H9 (cell line): ENCODE data around the gene ERC2. TPM values are rescaled to one million over a fixed set of nuclear protein-coding genes. Genes with fewer than 3 reads are reported as not detected.

ENCODE experiments used
- DNase-seq: peaks from one replicate; pipeline ENCODE4 v3.0.0-alpha.2; 2017
- H2AFZ ChIP-seq: one replicate; pipeline ENCODE4 v1.6.1; 2013; ENCODE audit warnings: mild to moderate bottlenecking, low read length, control low read depth, moderate library complexity
- H2AK5ac ChIP-seq: 2 replicates; pipeline ENCODE4 v1.6.1; 2013; ENCODE audit warnings: low read length, control low read depth, mixed read lengths; ENCODE audit not compliant: insufficient read length
- H2BK120ac ChIP-seq: one replicate; pipeline ENCODE4 v1.6.1; 2013; ENCODE audit warnings: low read depth, mild to moderate bottlenecking, low read length, control low read depth, inconsistent platforms; ENCODE audit not compliant: poor library complexity, severe bottlenecking
- H2BK12ac ChIP-seq: 2 replicates; pipeline ENCODE4 v1.6.1; 2013; ENCODE audit warnings: low read length, control low read depth, mixed read lengths, low read depth; ENCODE audit not compliant: insufficient read length
- H2BK15ac ChIP-seq: 2 replicates; pipeline ENCODE4 v1.6.1; 2013; ENCODE audit warnings: low read depth, low read length, control low read depth
- H2BK20ac ChIP-seq: one replicate; pipeline ENCODE4 v1.6.1; 2013; ENCODE audit warnings: low read depth, mild to moderate bottlenecking, low read length, control low read depth, inconsistent platforms; ENCODE audit not compliant: poor library complexity, severe bottlenecking
- H2BK5ac ChIP-seq: 2 replicates; pipeline ENCODE4 v1.6.1; 2013; ENCODE audit warnings: low read length, control low read depth, mixed read lengths; ENCODE audit not compliant: insufficient read length
- H3K14ac ChIP-seq: 2 replicates; pipeline ENCODE4 v1.6.1; 2013; ENCODE audit warnings: low read length, control low read depth; ENCODE audit not compliant: insufficient read depth
- H3K18ac ChIP-seq: 2 replicates; pipeline ENCODE4 v1.6.1; 2013; ENCODE audit warnings: low read depth, mild to moderate bottlenecking, mixed read lengths, low read length, control low read depth; ENCODE audit not compliant: insufficient read length
- H3K23ac ChIP-seq: 2 replicates; pipeline ENCODE4 v1.6.1; 2013; ENCODE audit warnings: low read length, control low read depth, mixed read lengths, low read depth; ENCODE audit not compliant: insufficient read length
- H3K23me2 ChIP-seq: 2 replicates; pipeline ENCODE4 v1.6.1; 2013; ENCODE audit warnings: low read depth, mild to moderate bottlenecking, mixed read lengths, low read length, control low read depth; ENCODE audit not compliant: insufficient read length, poor library complexity, severe bottlenecking
- H3K27ac ChIP-seq: 2 replicates; pipeline ENCODE4 v1.5.1; 2013; ENCODE audit warnings: low read length, control low read depth, mixed read lengths, low read depth; ENCODE audit not compliant: insufficient read length
- H3K27me3 ChIP-seq: 2 replicates; pipeline ENCODE4 v1.6.1; 2013; ENCODE audit warnings: low read length, control low read depth, inconsistent platforms; ENCODE audit not compliant: insufficient read depth
- H3K4ac ChIP-seq: 2 replicates; pipeline ENCODE4 v1.6.1; 2013; ENCODE audit warnings: low read depth, mild to moderate bottlenecking, control low read depth, inconsistent platforms, low read length, moderate library complexity
- H3K4me1 ChIP-seq: 2 replicates; pipeline ENCODE4 v1.6.1; 2013; ENCODE audit warnings: low read length, control low read depth, inconsistent platforms; ENCODE audit not compliant: insufficient read depth
- H3K4me2 ChIP-seq: 2 replicates; pipeline ENCODE4 v1.6.1; 2013; ENCODE audit warnings: low read length, control low read depth, mixed read lengths; ENCODE audit not compliant: insufficient read length, insufficient read depth
- H3K56ac ChIP-seq: 2 replicates; pipeline ENCODE4 v1.6.1; 2013; ENCODE audit warnings: low read depth, mild to moderate bottlenecking, mixed read lengths, low read length, control low read depth; ENCODE audit not compliant: insufficient read length
- H3K79me1 ChIP-seq: 2 replicates; pipeline ENCODE4 v1.6.1; 2013; ENCODE audit warnings: low read depth, mild to moderate bottlenecking, moderate library complexity, low read length, control low read depth, inconsistent platforms; ENCODE audit not compliant: insufficient read depth, poor library complexity, severe bottlenecking
- H3K79me2 ChIP-seq: 2 replicates; pipeline ENCODE4 v1.6.1; 2013; ENCODE audit warnings: low read length, control low read depth, inconsistent platforms; ENCODE audit not compliant: insufficient read depth
- H3K9ac ChIP-seq: 2 replicates; pipeline ENCODE4 v1.6.1; 2013; ENCODE audit warnings: low read length, control low read depth, mixed read lengths; ENCODE audit not compliant: insufficient read length; ENCODE audit errors: extremely low read depth
- H3K9me3 ChIP-seq: one replicate; pipeline ENCODE4 v1.6.1; 2013; ENCODE audit warnings: low read depth, low read length, inconsistent platforms; ENCODE audit not compliant: control insufficient read depth
- H3T11ph ChIP-seq: one replicate; pipeline ENCODE4 v1.6.1; 2013; ENCODE audit warnings: mild to moderate bottlenecking, low read length, control low read depth, inconsistent platforms
- H4K20me1 ChIP-seq: one replicate; pipeline ENCODE4 v1.6.1; 2013; ENCODE audit not compliant: control insufficient read depth, insufficient read length, insufficient read depth
- H4K5ac ChIP-seq: 2 replicates; pipeline ENCODE4 v1.6.1; 2013; ENCODE audit warnings: low read depth, mild to moderate bottlenecking, mixed read lengths, low read length, control low read depth; ENCODE audit not compliant: insufficient read length
- H4K8ac ChIP-seq: replicated peaks from 2 replicates; pipeline ENCODE4 v1.6.1; 2013; ENCODE audit warnings: low read length, control low read depth, mixed read lengths, low read depth; ENCODE audit not compliant: insufficient read length
- H4K91ac ChIP-seq: 2 replicates; pipeline ENCODE4 v1.6.1; 2013; ENCODE audit warnings: low read depth, mild to moderate bottlenecking, moderate library complexity, mixed read lengths, low read length, control low read depth; ENCODE audit not compliant: insufficient read length
- H3K27ac Mint-ChIP-seq, 3 experiments: 2 replicates in 2 of 3; 3 replicates in 1 of 3; pipeline ENCODE4 v1.8.0; 2020 to 2021; ENCODE audit warnings: mixed read lengths in 3 of 3, mild to moderate bottlenecking in 1 of 3, moderate library complexity in 1 of 3
- H3K27me3 Mint-ChIP-seq: 2 replicates; pipeline ENCODE4 v1.8.0; 2021; ENCODE audit warnings: low read depth, mild to moderate bottlenecking, moderate library complexity, mixed read lengths
- H3K36me3 Mint-ChIP-seq, 3 experiments: 2 replicates in 2 of 3; 3 replicates in 1 of 3; pipeline ENCODE4 v1.8.0; 2020 to 2021; ENCODE audit warnings: low read depth in 3 of 3, mixed read lengths in 3 of 3; ENCODE audit not compliant: insufficient read depth in 1 of 3
- H3K4me1 Mint-ChIP-seq, 2 experiments: 2 replicates each; pipeline ENCODE4 v1.8.0; 2020; ENCODE audit warnings: mixed read lengths in 2 of 2
- H3K4me3 Mint-ChIP-seq, 2 experiments: 2 replicates in 1 of 2; 3 replicates in 1 of 2; pipeline ENCODE4 v1.8.0; 2020 to 2021; ENCODE audit warnings: mild to moderate bottlenecking in 2 of 2, mixed read lengths in 2 of 2, moderate library complexity in 1 of 2
- H3K9me3 Mint-ChIP-seq, 2 experiments: 2 replicates in 1 of 2; 3 replicates in 1 of 2; pipeline ENCODE4 v1.8.0; 2020; ENCODE audit warnings: mild to moderate bottlenecking in 2 of 2, mixed read lengths in 2 of 2, moderate library complexity in 1 of 2
- WGBS: extraction: QIAGEN DNeasy Blood & Tissue Kit; methylation state at CpG from one replicate; pipeline ENCODE4 v1.1.7; 2013; ENCODE audit warnings: missing lambda C conversion rate, low lambda C conversion rate, mixed read lengths; ENCODE audit not compliant: insufficient read length; ENCODE audit errors: extremely low coverage; 5-methylcytosine and 5-hydroxymethylcytosine counted together
- total RNA-seq: library from RNA; stranded (reverse); gene quantifications from 2 replicates; pipeline ENCODE4 v1.2.1, GENCODE V29; 2021
- TF ChIP-seq, protein P1 (sequence below): fragments of 200-600 bp; sonication (generic); conservative IDR thresholded peaks from 3 replicates; pipeline ENCODE4 v1.8.0; 2021; ENCODE audit warnings: antibody characterized with exemption, mild to moderate bottlenecking

ERC2 gene
- total RNA-seq, 1 experiment from 2014 or later = 15.4 TPM

DNA sequence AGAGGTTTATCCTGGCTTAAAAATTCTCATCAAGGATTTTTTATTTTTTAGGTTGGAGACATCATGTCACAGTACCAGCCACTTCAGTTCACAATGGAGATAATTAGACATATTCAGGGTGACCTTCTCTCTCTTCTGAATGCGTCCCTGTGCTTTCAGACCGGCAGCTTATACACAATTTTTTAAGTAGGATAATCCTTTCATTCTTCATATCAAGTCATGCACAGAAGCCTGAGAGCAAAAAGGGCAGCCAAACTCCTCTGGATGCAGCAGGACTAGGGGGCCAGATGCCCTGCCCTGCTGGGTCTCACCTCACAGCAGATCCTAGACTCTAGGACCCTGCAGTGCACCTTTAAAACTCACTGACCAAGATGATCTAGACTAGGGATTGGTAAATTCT, 210.4 kb downstream of the ERC2 start:
- Histone ChIP-seq H2BK120ac (no peak overlapping the region), H2BK15ac (no peak overlapping the region), H2BK5ac (no peak overlapping the region), H3K23ac (no peak overlapping the region), H4K5ac (no peak overlapping the region), H3K79me2 (no peaks in the 10 kb centered on the region), H4K8ac (no peak overlapping the region), H3K9ac (no peak overlapping the region), H3K14ac (no peak overlapping the region), H4K91ac (no peak overlapping the region), H3K4me1 (peaks cover 5% of the 10 kb centered on the region; the same call in 1 of the 2 replicates), H3K56ac (no peak overlapping the region), H3K23me2 (no peaks in the 10 kb centered on the region), H3K18ac (no peak overlapping the region), H2BK20ac (no peak overlapping the region), H2BK12ac (no peak overlapping the region), H3K79me1 (no peaks in the 10 kb centered on the region), H3K4ac (no peak overlapping the region), H3K27me3 (no peaks in the 10 kb centered on the region), H2AK5ac (no peak overlapping the region), H3K27ac (no peak overlapping the region), H3K4me2 (no peak overlapping the region), H4K20me1 (no peaks in the 10 kb centered on the region), H3T11ph (no peak overlapping the region), H3K9me3 (no peaks in the 10 kb centered on the region), H2AFZ (no peak overlapping the region)
- H3K27me3 Mint-ChIP-seq = no peaks in the 10 kb centered on the region
- no peak for DNase-seq
- H3K36me3 Mint-ChIP-seq = peaks cover 5 to 7% (median 7%) of the 10 kb centered on the region in 3 experiments; a peak in 6 of 7 replicates
- H3K4me1 Mint-ChIP-seq = peaks cover 28 to 34% of the 10 kb centered on the region in 2 experiments
- WGBS = no CpG with 5 or more reads among the region's 2 CpGs
- H3K4me3 Mint-ChIP-seq = no peak overlapping the region
- TF ChIP-seq, protein P1, sequence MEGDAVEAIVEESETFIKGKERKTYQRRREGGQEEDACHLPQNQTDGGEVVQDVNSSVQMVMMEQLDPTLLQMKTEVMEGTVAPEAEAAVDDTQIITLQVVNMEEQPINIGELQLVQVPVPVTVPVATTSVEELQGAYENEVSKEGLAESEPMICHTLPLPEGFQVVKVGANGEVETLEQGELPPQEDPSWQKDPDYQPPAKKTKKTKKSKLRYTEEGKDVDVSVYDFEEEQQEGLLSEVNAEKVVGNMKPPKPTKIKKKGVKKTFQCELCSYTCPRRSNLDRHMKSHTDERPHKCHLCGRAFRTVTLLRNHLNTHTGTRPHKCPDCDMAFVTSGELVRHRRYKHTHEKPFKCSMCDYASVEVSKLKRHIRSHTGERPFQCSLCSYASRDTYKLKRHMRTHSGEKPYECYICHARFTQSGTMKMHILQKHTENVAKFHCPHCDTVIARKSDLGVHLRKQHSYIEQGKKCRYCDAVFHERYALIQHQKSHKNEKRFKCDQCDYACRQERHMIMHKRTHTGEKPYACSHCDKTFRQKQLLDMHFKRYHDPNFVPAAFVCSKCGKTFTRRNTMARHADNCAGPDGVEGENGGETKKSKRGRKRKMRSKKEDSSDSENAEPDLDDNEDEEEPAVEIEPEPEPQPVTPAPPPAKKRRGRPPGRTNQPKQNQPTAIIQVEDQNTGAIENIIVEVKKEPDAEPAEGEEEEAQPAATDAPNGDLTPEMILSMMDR = no peak
- H3K27ac Mint-ChIP-seq = no peak overlapping the region; a peak in 1 of 7 replicates
- peaks cover 5 to 6% of the 10 kb centered on the region in 2 experiments for H3K9me3 Mint-ChIP-seq
